ENCODE measurements around the gene LAMTOR2. TPM values are rescaled to one million over a fixed set of nuclear protein-coding genes. Genes with fewer than 3 reads are reported as not detected.

The LAMTOR2 gene
- total and polyA plus RNA-seq, 10 of the 15 experiments (the other 5 are each of a cell fraction or from before 2014, with no cell fraction given) = 71.9 to 264 (median 97.0) TPM

DNA sequence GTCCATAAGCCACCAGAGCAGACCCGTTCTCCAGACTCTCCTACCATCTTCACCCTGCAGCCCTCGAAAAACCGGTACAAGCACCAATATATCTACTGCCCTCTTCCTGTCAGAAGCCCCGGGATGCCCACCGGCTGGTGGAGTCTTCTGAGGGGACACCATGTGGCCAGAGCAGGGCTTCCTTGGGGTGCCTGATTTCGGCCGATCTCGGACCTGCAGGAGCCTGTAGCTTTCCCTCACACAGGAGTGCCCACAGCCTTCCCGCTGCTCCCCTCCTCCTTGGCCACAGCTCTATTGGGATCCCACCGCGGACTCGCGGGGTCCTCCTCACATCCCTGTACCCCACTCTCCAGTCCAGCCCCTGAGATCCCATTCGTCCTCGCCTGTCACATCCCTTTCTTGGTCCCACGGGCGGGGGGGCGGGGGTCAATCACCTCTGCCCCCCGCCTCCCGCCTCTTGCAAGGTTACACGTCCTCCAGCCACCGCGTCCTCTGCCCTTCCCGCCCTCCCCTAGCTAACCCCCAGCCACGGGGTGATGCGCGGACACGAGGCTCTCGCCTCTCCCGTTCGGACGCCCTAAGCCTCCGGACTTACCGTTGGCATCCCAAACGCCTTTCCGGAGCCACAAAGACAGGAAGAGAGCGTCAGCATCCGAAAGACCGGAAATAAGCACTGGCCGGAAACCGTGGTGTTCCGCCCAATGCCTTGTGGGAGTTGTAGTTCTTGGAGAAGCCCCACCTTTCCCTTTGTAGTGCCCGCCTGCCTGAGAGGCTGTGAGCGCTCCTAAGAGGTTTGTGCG lies 34.1 kb upstream of the LAMTOR2 start, which contains the start of gene SSR2 (continued):
- TF ChIP-seq HCFC1 (IDR thresholded peaks at IDR 0.05; ENCODE audit: low read length) (peak; percentile 92), ETV6 (conservative IDR thresholded peaks at IDR 0.05 in 1 of 2, IDR thresholded peaks at IDR 0.05 in 1 of 2; ENCODE audit: borderline replicate concordance in 1 of 2, low read depth in 1 of 2) (no peak), LARP7 (IDR thresholded peaks at IDR 0.05) (no peak), CREM (IDR thresholded peaks at IDR 0.05; ENCODE audit: low read depth) (peak; percentile 88), PAX8 (IDR thresholded peaks at IDR 0.05) (no peak), SP1 (IDR thresholded peaks at IDR 0.05; ENCODE audit: low read depth, low read length) (no peak), SMC3 (IDR thresholded peaks at IDR 0.05; ENCODE audit: borderline replicate concordance, low read length) (no peak), ZNF207 (IDR thresholded peaks at IDR 0.05; ENCODE audit: borderline replicate concordance) (0 out of 2 replicates have a peak, but pooled peaks have one; percentile 81), WRNIP1 (IDR thresholded peaks at IDR 0.05; ENCODE audit: borderline replicate concordance, low read depth, low read length) (no peak), RELA (IDR thresholded peaks at IDR 0.05; ENCODE audit: borderline replicate concordance, partially characterized antibody) (peak; percentile 32), BMI1 (IDR thresholded peaks at IDR 0.05; ENCODE audit: borderline replicate concordance) (no peak), ZNF24 (IDR thresholded peaks at IDR 0.05) (no peak), SREBF1 (IDR thresholded peaks at IDR 0.05; ENCODE audit: low read length) (peak; percentile 37; the same call in 1 of the 2 replicates), CHD4 (IDR thresholded peaks at IDR 0.05) (no peak), DPF2 (IDR thresholded peaks at IDR 0.05) (no peak), ZSCAN29 (IDR thresholded peaks at IDR 0.05) (no peak)
- TF ChIP-seq, protein P1, sequence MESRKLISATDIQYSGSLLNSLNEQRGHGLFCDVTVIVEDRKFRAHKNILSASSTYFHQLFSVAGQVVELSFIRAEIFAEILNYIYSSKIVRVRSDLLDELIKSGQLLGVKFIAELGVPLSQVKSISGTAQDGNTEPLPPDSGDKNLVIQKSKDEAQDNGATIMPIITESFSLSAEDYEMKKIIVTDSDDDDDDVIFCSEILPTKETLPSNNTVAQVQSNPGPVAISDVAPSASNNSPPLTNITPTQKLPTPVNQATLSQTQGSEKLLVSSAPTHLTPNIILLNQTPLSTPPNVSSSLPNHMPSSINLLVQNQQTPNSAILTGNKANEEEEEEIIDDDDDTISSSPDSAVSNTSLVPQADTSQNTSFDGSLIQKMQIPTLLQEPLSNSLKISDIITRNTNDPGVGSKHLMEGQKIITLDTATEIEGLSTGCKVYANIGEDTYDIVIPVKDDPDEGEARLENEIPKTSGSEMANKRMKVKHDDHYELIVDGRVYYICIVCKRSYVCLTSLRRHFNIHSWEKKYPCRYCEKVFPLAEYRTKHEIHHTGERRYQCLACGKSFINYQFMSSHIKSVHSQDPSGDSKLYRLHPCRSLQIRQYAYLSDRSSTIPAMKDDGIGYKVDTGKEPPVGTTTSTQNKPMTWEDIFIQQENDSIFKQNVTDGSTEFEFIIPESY (IDR thresholded peaks at IDR 0.05) = no peak
- TF ChIP-seq, protein P2, sequence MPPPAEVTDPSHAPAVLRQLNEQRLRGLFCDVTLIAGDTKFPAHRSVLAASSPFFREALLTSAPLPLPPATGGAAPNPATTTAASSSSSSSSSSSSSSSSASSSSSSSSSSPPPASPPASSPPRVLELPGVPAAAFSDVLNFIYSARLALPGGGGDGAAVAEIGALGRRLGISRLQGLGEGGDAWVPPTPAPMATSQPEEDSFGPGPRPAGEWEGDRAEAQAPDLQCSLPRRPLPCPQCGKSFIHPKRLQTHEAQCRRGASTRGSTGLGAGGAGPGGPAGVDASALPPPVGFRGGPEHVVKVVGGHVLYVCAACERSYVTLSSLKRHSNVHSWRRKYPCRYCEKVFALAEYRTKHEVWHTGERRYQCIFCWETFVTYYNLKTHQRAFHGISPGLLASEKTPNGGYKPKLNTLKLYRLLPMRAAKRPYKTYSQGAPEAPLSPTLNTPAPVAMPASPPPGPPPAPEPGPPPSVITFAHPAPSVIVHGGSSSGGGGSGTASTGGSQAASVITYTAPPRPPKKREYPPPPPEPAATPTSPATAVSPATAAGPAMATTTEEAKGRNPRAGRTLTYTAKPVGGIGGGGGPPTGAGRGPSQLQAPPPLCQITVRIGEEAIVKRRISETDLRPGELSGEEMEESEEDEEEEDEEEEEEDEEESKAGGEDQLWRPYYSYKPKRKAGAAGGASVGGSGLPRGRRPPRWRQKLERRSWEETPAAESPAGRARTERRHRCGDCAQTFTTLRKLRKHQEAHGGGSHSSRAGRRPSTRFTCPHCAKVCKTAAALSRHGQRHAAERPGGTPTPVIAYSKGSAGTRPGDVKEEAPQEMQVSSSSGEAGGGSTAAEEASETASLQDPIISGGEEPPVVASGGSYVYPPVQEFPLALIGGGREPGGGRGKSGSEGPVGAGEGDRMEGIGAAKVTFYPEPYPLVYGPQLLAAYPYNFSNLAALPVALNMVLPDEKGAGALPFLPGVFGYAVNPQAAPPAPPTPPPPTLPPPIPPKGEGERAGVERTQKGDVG (CRISPR knock-in tag; IDR thresholded peaks at IDR 0.05) = no peak
- TF ChIP-seq, protein P3, sequence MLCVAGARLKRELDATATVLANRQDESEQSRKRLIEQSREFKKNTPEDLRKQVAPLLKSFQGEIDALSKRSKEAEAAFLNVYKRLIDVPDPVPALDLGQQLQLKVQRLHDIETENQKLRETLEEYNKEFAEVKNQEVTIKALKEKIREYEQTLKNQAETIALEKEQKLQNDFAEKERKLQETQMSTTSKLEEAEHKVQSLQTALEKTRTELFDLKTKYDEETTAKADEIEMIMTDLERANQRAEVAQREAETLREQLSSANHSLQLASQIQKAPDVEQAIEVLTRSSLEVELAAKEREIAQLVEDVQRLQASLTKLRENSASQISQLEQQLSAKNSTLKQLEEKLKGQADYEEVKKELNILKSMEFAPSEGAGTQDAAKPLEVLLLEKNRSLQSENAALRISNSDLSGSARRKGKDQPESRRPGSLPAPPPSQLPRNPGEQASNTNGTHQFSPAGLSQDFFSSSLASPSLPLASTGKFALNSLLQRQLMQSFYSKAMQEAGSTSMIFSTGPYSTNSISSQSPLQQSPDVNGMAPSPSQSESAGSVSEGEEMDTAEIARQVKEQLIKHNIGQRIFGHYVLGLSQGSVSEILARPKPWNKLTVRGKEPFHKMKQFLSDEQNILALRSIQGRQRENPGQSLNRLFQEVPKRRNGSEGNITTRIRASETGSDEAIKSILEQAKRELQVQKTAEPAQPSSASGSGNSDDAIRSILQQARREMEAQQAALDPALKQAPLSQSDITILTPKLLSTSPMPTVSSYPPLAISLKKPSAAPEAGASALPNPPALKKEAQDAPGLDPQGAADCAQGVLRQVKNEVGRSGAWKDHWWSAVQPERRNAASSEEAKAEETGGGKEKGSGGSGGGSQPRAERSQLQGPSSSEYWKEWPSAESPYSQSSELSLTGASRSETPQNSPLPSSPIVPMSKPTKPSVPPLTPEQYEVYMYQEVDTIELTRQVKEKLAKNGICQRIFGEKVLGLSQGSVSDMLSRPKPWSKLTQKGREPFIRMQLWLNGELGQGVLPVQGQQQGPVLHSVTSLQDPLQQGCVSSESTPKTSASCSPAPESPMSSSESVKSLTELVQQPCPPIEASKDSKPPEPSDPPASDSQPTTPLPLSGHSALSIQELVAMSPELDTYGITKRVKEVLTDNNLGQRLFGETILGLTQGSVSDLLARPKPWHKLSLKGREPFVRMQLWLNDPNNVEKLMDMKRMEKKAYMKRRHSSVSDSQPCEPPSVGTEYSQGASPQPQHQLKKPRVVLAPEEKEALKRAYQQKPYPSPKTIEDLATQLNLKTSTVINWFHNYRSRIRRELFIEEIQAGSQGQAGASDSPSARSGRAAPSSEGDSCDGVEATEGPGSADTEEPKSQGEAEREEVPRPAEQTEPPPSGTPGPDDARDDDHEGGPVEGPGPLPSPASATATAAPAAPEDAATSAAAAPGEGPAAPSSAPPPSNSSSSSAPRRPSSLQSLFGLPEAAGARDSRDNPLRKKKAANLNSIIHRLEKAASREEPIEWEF (IDR thresholded peaks at IDR 0.05; ENCODE audit: insufficient replicate concordance, low read depth, low read length) = no peak

All from GM12878 (cell line).